ENCODE results near the gene OSBPL2.

- TF ChIP-seq POLR2AphosphoS5 (IDR thresholded peaks at IDR 0.05; ENCODE audit: low read depth, low read length): no peak
- no peak for TF ChIP-seq POLR2A (IDR thresholded peaks at IDR 0.05; ENCODE audit: low read depth, low read length)
- TF ChIP-seq TAF1 (IDR thresholded peaks at IDR 0.05; ENCODE audit: low read depth, low read length): no peak
- TF ChIP-seq SPI1 (IDR thresholded peaks at IDR 0.05; ENCODE audit: low read depth, low read length): no peak
- TF ChIP-seq PAX5 (IDR thresholded peaks at IDR 0.05; ENCODE audit: insufficient read depth, low read length, severe bottlenecking): no peak
These were observed 97.2 kb downstream of the OSBPL2 start for GRCh38 chr20:62335532-62335931.

Measured in GM12891 (cell line).